HepG2 (cell line): ENCODE measurements around the gene FAM221A. TPM values are rescaled to one million over a fixed set of nuclear protein-coding genes. Genes with fewer than 3 reads are reported as not detected.
"Not testable (repeated sequence)": the region's sequence is repeated elsewhere in the genome, so short reads cannot be mapped to it uniquely, and the experiment has no call there.

ENCODE experiments used
- ATAC-seq: fragments of 200-7000 bp; cut with Tn5 transposase; 3 replicates; pipeline ENCODE4 v1.9.1; 2020; ENCODE audit warnings: mild to moderate bottlenecking, moderate library complexity
- BruUV-seq: library from RNA; stranded (reverse); fragments of 400-500 nt; replicated peaks from 2 replicates; lab custom pipeline; 2021; lab: Mats Ljungman, UMichigan
- CTCF ChIA-PET: fragments of 300-600 bp; formaldehyde crosslinking; extraction: SDS; loops from one replicate; lab custom pipeline; 2021; ENCODE audit warnings: low total read pairs, inconsistent platforms, low intra/inter-chr PET ratio; lab: Yijun Ruan, JAX
- POLR2A ChIA-PET: fragments of 350-600 bp; sonication (Branson Sonifier 250); formaldehyde crosslinking; loops from one replicate; lab custom pipeline; 2020; ENCODE audit warnings: antibody characterized with exemption, inconsistent platforms; lab: Yijun Ruan, JAX
- DNase-seq: peaks from one replicate; pipeline ENCODE4 v3.0.0-alpha.2; 2015; ENCODE audit warnings: low spot score
- FAIRE-seq: peaks from 3 replicates; lab custom pipeline; 2011; peaks lifted over from hg19 to GRCh38; lab: Jason Lieb, UNC
- H2AFZ ChIP-seq: one replicate; pipeline ENCODE4 v1.6.1; 2011; ENCODE audit warnings: low read length, inconsistent platforms
- H3K27ac ChIP-seq: fragments of 300-600 bp; 3 replicates; pipeline ENCODE4 v1.8.0; 2011; ENCODE audit warnings: mixed run types, mild to moderate bottlenecking, mixed read lengths, low read length, inconsistent platforms; ENCODE audit not compliant: insufficient read depth; ENCODE audit errors: extremely low read length
- H3K27me3 ChIP-seq, 2 experiments: fragments of 200-600 bp in 1 of 2; 2 replicates in 1 of 2; 3 replicates in 1 of 2; pipeline versions ENCODE4 v1.6.0 to v1.8.0; 2011; ENCODE audit warnings: low read length in 2 of 2, mild to moderate bottlenecking in 2 of 2, moderate library complexity in 2 of 2, inconsistent platforms in 1 of 2; ENCODE audit not compliant: insufficient read depth in 2 of 2, control insufficient read depth in 1 of 2
- H3K36me3 ChIP-seq, 2 experiments: fragments of 200-600 bp in 1 of 2; replicated peaks in 1 of 2; 2 replicates in 1 of 2; 3 replicates in 1 of 2; pipeline versions ENCODE4 v1.5.1 to v1.8.0; 2011; ENCODE audit warnings: low read length in 2 of 2, inconsistent platforms in 1 of 2; ENCODE audit not compliant: insufficient read depth in 2 of 2, control insufficient read depth in 1 of 2
- H3K4me1 ChIP-seq: 2 replicates; pipeline ENCODE4 v1.5.1; 2012; ENCODE audit warnings: low read length, inconsistent platforms; ENCODE audit not compliant: insufficient read depth
- H3K4me2 ChIP-seq: 2 replicates; pipeline ENCODE4 v1.6.0; 2011; ENCODE audit warnings: low read depth, low read length, inconsistent platforms
- H3K4me3 ChIP-seq, 3 experiments: fragments of 200-600 bp in 1 of 3; sonication (generic), shearing (Covaris generic) in 1 of 3; replicated peaks in 1 of 3; 2 replicates each; pipeline ENCODE4 v1.5.1; 2011 to 2016; ENCODE audit warnings: low read length in 3 of 3, inconsistent platforms in 2 of 3, low read depth in 2 of 3, mild to moderate bottlenecking in 2 of 3, control low read depth in 1 of 3, mixed read lengths in 1 of 3; ENCODE audit not compliant: insufficient read depth in 1 of 3
- H3K79me2 ChIP-seq: one replicate; pipeline ENCODE4 v1.6.1; 2011; ENCODE audit warnings: low read length, inconsistent platforms; ENCODE audit not compliant: insufficient read depth
- H3K9ac ChIP-seq: 2 replicates; pipeline ENCODE4 v1.6.0; 2011; ENCODE audit warnings: mild to moderate bottlenecking, low read depth, low read length, inconsistent platforms; ENCODE audit not compliant: insufficient read depth
- H3K9me3 ChIP-seq: 2 replicates; pipeline ENCODE4 v1.5.1; 2012; ENCODE audit warnings: mild to moderate bottlenecking, low read length
- H4K20me1 ChIP-seq: 2 replicates; pipeline ENCODE4 v1.6.0; 2011; ENCODE audit warnings: inconsistent platforms, mild to moderate bottlenecking, low read length, moderate library complexity; ENCODE audit not compliant: insufficient read depth
- TOPORS ChIP-seq: sonication (generic); formaldehyde crosslinking; IDR thresholded peaks from 2 replicates; pipeline ENCODE4 v1.8.0; 2023; ENCODE audit warnings: mild to moderate bottlenecking, missing genetic modification reagents
- ZNF20 ChIP-seq: sonication (generic); formaldehyde crosslinking; IDR thresholded peaks from 2 replicates; pipeline ENCODE4 v1.4.0; 2020; ENCODE audit warnings: mild to moderate bottlenecking, moderate library complexity, missing genetic modification reagents
- WGBS: methylation state at CpG from one replicate; pipeline ENCODE4 v1.1.6; 2017; ENCODE audit warnings: low lambda C conversion rate; 5-methylcytosine and 5-hydroxymethylcytosine counted together
- in situ Hi-C: cut with HindIII; loops from 2 replicates; pipeline ENCODE4 v1.10.0; 2017; ENCODE audit warnings: low pct_unique_long_range_greater_than_20kb; ENCODE audit not compliant: extremely low pct_ligation_motif_present
- intact Hi-C: fragments of 100-400 bp; cut with micrococcal nuclease; formaldehyde crosslinking; loops from one replicate; pipeline ENCODE4 v1.10.0; 2022; ENCODE audit not compliant: unreplicated experiment
- polyA plus RNA-seq, 8 experiments: library from polyadenylated mRNA; depleted of rRNA in 3 of 8; stranded (reverse) in 7 of 8; unstranded in 1 of 8; fragments of >200 nt; fragmentation: Illumina TruSeq in 4 of 8; extraction: Trizol in 4 of 8; gene quantifications; 2 replicates each; pipeline versions ENCODE4 v1.2.1 to v1.2.3, GENCODE V29; 2011 to 2016; ENCODE audit warnings: low read depth in 4 of 8, missing spikeins in 1 of 8, mixed read lengths in 1 of 8; ENCODE audit not compliant: insufficient read depth in 1 of 8
- total RNA-seq, 5 experiments: library from RNA; depleted of rRNA; stranded (reverse); fragments of >200 nt; fragmentation: Illumina TruSeq; extraction: Trizol; gene quantifications; 2 replicates each; pipeline ENCODE4 v1.2.3, GENCODE V29; 2016; ENCODE audit warnings: low read depth in 1 of 5

Gene FAM221A
- total and polyA plus RNA-seq, 2 of the 13 experiments (the other 11 are each of a cell fraction or from before 2014, with no cell fraction given): 0.08 TPM; not detected in 1

DNA sequence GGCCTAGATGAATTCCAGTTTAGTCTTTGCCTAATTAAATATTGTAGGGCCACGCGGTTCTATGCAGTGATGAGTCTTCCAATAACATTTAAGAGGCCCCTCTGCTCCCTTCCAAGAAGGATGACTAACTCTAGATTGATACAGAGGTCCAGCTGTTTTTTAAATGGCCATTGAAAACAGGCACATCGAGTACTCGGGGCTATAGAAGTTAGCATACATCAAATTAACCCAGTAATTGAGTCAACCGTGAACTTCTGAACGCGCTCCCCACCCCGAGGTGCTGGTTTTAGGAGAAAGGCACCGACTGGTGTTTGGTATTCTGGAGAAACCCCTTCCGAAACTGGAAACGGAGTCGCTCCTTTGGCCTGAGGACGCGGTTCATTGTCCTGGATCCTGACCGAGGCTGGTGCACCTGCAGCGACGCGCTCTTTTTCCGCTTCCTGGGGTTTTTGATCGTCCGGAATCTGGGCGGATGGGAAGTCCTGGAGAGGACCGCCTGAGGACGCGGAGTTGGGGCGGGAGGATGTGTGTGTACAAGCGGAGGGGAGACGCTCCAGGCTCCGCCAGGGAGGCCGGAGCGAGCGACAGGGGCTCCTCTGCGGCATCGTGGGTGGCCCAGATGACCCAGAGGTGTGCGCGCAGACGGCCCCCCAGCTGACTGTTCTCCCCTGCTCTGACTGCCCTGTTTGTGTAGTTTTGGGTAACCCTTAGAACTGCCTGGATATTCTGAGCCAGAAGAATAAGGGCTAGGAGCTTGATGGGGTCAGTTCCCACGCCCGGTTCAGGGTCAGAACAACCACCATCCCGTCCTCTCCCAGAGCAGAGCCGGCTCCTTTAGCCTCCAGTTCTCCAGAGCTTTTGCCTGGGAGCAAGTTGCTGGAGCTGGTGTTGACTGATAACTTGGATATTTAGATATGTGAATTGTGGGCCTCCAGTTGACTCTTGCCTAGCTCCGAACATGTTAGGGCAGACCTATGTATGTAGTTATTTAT lies 711 bp downstream of the FAM221A start:
- Histone ChIP-seq H3K36me3 (no peaks in the 10 kb centered on the region), H3K27ac (no peak overlapping the region), H3K9me3 (no peaks in the 10 kb centered on the region), H3K4me2 (no peak overlapping the region), H3K9ac (no peak overlapping the region), H4K20me1 (no peaks in the 10 kb centered on the region), H3K79me2 (no peaks in the 10 kb centered on the region), H3K27me3 (no peaks in the 10 kb centered on the region), H3K4me1 (no peaks in the 10 kb centered on the region), H2AFZ (no peak overlapping the region), H3K4me3 (no peak overlapping the region)
- intact Hi-C loops (no loop called here), in situ Hi-C loops (no loop called here)
- ATAC-seq (no peak), FAIRE-seq (no peak), DNase-seq (no peak)
- POLR2A ChIA-PET: no interaction called here
- CTCF ChIA-PET: no interaction called here
- no TSS peak for BruUV-seq
- 86% methylated on average over 38 of the region's 42 CpGs for WGBS
- TF ChIP-seq ZNF20 (CRISPR knock-in tag): no peak
- TF ChIP-seq TOPORS: no peak

DNA sequence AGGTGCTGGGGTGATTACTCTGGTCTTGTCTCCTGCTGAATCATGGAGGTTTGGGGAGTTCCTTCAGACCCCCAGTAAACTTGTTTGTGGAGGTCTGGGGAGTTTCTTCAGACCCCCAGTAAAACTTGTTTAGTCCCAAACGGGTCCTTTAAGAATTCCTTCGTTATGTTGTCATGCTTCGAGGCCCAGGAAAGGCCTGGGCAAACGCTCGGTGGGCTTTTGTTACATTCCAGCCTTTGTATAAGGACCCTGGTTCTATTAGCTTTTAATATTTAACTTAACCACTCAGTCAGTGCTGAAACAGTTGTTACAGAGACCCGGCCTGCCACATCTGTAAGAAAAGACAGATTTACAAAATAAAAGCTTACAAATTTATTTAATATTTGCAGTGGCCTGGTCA lies 4.0 kb downstream of the FAM221A start:
- POLR2A ChIA-PET, FAIRE-seq: not testable (repeated sequence)

More for the DNA sequence above, 4.0 kb downstream of the FAM221A start:
- CTCF ChIA-PET, H3K9ac ChIP-seq, H3K27me3 ChIP-seq, H3K4me2 ChIP-seq, H2AFZ ChIP-seq, DNase-seq, in situ Hi-C loops, intact Hi-C loops, H3K36me3 ChIP-seq, H4K20me1 ChIP-seq, H3K27ac ChIP-seq, H3K4me1 ChIP-seq, BruUV-seq, H3K4me3 ChIP-seq, H3K79me2 ChIP-seq, H3K9me3 ChIP-seq, ATAC-seq: not testable (repeated sequence)
- WGBS: 7% methylated on average over 6 of the region's 6 CpGs
